WTC11 (cell line): ENCODE measurements around the gene TTC39B. TPM values are rescaled to one million over a fixed set of nuclear protein-coding genes. Genes with fewer than 3 reads are reported as not detected.
A peak's percentile ranks its signal among the peaks of the same experiment; 100 is the strongest.

Source experiments
- ATAC-seq: fragments of 200-7000 bp; cut with Tn5 transposase; 2 replicates; pipeline ENCODE4 v1.10.0; 2021; ENCODE audit warnings: mild to moderate bottlenecking, moderate library complexity
- CTCF ChIA-PET: fragments of 300-600 bp; sonication (Branson Sonifier 250); formaldehyde crosslinking; loops from one replicate; lab custom pipeline; 2021; ENCODE audit warnings: antibody characterized with exemption; lab: Charles Lee
- POLR2A ChIA-PET: fragments of 350-600 bp; sonication (Branson Sonifier 250); formaldehyde crosslinking; loops from one replicate; lab custom pipeline; 2021; ENCODE audit warnings: antibody characterized with exemption; lab: Charles Lee
- DNase-seq: peaks from one replicate; pipeline ENCODE4 v3.0.0; 2021; ENCODE audit warnings: low spot score
- H3K27ac Mint-ChIP-seq: 2 replicates; pipeline ENCODE4 v1.8.0; 2021; ENCODE audit warnings: mixed read lengths
- H3K27me3 Mint-ChIP-seq: 2 replicates; pipeline ENCODE4 v1.8.0; 2021; ENCODE audit warnings: low read depth, mild to moderate bottlenecking, moderate library complexity, mixed read lengths
- H3K36me3 Mint-ChIP-seq: 2 replicates; pipeline ENCODE4 v1.8.0; 2021; ENCODE audit warnings: mixed read lengths
- H3K4me1 Mint-ChIP-seq: 2 replicates; pipeline ENCODE4 v1.8.0; 2022; ENCODE audit warnings: mixed read lengths
- H3K4me3 Mint-ChIP-seq: 2 replicates; pipeline ENCODE4 v1.8.0; 2021; ENCODE audit warnings: mild to moderate bottlenecking, moderate library complexity, mixed read lengths
- H3K9me3 Mint-ChIP-seq: 2 replicates; pipeline ENCODE4 v1.8.0; 2021; ENCODE audit warnings: mixed read lengths
- ATF1 ChIP-seq: sonication (generic); formaldehyde crosslinking; IDR thresholded peaks from 2 replicates; pipeline ENCODE4 v1.8.1; 2023; ENCODE audit warnings: mild to moderate bottlenecking, moderate library complexity, missing genetic modification reagents
- E2F1 ChIP-seq: sonication (generic); formaldehyde crosslinking; IDR thresholded peaks from 2 replicates; pipeline ENCODE4 v1.8.0; 2022; ENCODE audit warnings: mild to moderate bottlenecking, missing genetic modification reagents
- FOXK1 ChIP-seq: sonication (generic); formaldehyde crosslinking; IDR thresholded peaks from 2 replicates; pipeline ENCODE4 v1.8.0; 2022; ENCODE audit warnings: mild to moderate bottlenecking, moderate library complexity, missing genetic modification reagents
- GABPB1 ChIP-seq: sonication (generic); formaldehyde crosslinking; IDR thresholded peaks from 2 replicates; pipeline ENCODE4 v1.8.1; 2023; ENCODE audit warnings: mild to moderate bottlenecking, missing genetic modification reagents
- JAZF1 ChIP-seq: fragments of 250-450 bp; sonication (Bioruptor Pico); IDR thresholded peaks from 2 replicates; pipeline ENCODE4 v1.9.0; 2021; ENCODE audit warnings: moderate library complexity, mild to moderate bottlenecking, inconsistent platforms
- JUN ChIP-seq: sonication (generic); formaldehyde crosslinking; IDR thresholded peaks from 2 replicates; pipeline ENCODE4 v1.8.0; 2023; ENCODE audit warnings: mild to moderate bottlenecking, missing genetic modification reagents
- NFYB ChIP-seq: sonication (generic); formaldehyde crosslinking; conservative IDR thresholded peaks from 2 replicates; pipeline ENCODE4 v1.8.0; 2022; ENCODE audit warnings: low read depth, missing genetic modification reagents
- OVOL2 ChIP-seq: fragments of 250-450 bp; sonication (Bioruptor Pico); IDR thresholded peaks from 2 replicates; pipeline ENCODE4 v1.9.0; 2021; ENCODE audit warnings: mild to moderate bottlenecking, borderline replicate concordance
- PREB ChIP-seq: sonication (generic); formaldehyde crosslinking; IDR thresholded peaks from 2 replicates; pipeline ENCODE4 v1.8.1; 2022; ENCODE audit warnings: mild to moderate bottlenecking, missing genetic modification reagents, moderate library complexity, borderline replicate concordance
- SOX15 ChIP-seq: fragments of 250-450 bp; sonication (Bioruptor Pico); IDR thresholded peaks from 2 replicates; pipeline ENCODE4 v1.9.0; 2021; ENCODE audit warnings: mild to moderate bottlenecking
- TEAD1 ChIP-seq: sonication (generic); formaldehyde crosslinking; IDR thresholded peaks from 2 replicates; pipeline ENCODE4 v1.8.0; 2022; ENCODE audit warnings: mild to moderate bottlenecking, missing genetic modification reagents
- TP53 ChIP-seq: sonication (generic); formaldehyde crosslinking; IDR thresholded peaks from 2 replicates; pipeline ENCODE4 v1.8.1; 2023; ENCODE audit warnings: mild to moderate bottlenecking, missing genetic modification reagents
- ZNF121 ChIP-seq: sonication (generic); formaldehyde crosslinking; IDR thresholded peaks from 2 replicates; pipeline ENCODE4 v1.8.0; 2023; ENCODE audit warnings: missing genetic modification reagents
- ZNF281 ChIP-seq: sonication (generic); formaldehyde crosslinking; IDR thresholded peaks from 2 replicates; pipeline ENCODE4 v1.8.0; 2023; ENCODE audit warnings: mild to moderate bottlenecking, missing genetic modification reagents
- ZNF425 ChIP-seq: fragments of 250-450 bp; sonication (Bioruptor Pico); conservative IDR thresholded peaks from 2 replicates; pipeline ENCODE4 v1.9.0; 2021; ENCODE audit warnings: mild to moderate bottlenecking
- ZNF671 ChIP-seq: fragments of 250-450 bp; sonication (Bioruptor Pico); IDR thresholded peaks from 2 replicates; pipeline ENCODE4 v1.8.0; 2021; ENCODE audit warnings: mild to moderate bottlenecking
- total RNA-seq: library from RNA; stranded (reverse); gene quantifications from 3 replicates; pipeline ENCODE4 v1.2.3, GENCODE V29; 2021
- TF ChIP-seq, protein P1 (sequence below): sonication (generic); formaldehyde crosslinking; IDR thresholded peaks from 2 replicates; pipeline ENCODE4 v1.8.0; 2023; ENCODE audit warnings: missing genetic modification reagents, mild to moderate bottlenecking, borderline replicate concordance
- TF ChIP-seq, protein P2 (sequence below): sonication (generic); formaldehyde crosslinking; IDR thresholded peaks from 2 replicates; pipeline ENCODE4 v1.8.0; 2023; ENCODE audit warnings: missing genetic modification reagents
- TF ChIP-seq, protein P3 (sequence below): fragments of 250-450 bp; sonication (Bioruptor Pico); IDR thresholded peaks from 2 replicates; pipeline ENCODE4 v1.9.0; 2021; ENCODE audit warnings: moderate library complexity, mild to moderate bottlenecking, inconsistent platforms, borderline replicate concordance

Gene TTC39B
- total RNA-seq, 1 experiment from 2014 or later, result 12.5 TPM

DNA sequence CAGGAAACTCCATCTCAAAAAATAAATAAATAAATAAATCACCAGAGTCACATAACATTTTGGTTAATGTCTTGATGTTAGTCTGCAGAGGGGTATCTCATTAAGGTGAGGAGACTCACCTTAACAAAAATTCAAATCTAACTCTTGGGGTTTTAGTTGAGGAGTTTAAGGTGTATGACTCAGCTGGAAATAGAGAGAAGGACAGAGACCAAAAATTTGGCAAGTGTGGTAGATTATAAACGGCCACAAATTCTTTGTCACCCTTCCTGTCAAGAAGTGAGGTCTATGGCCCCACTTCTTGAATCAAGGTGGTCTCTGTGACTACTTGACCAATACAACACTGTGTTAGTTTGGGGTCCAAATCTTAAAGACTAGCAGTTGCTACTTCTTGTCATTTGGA, 60.8 kb downstream of the TTC39B start (continued):
- TF ChIP-seq ZNF425, result no peak
- no peak for TF ChIP-seq ATF1 (CRISPR knock-in tag)
- no peak for TF ChIP-seq E2F1 (CRISPR knock-in tag)
- TF ChIP-seq TEAD1 (CRISPR knock-in tag), result no peak
- TF ChIP-seq ZNF121 (CRISPR knock-in tag), result no peak
- no peak for TF ChIP-seq SOX15
- TF ChIP-seq, protein P1, sequence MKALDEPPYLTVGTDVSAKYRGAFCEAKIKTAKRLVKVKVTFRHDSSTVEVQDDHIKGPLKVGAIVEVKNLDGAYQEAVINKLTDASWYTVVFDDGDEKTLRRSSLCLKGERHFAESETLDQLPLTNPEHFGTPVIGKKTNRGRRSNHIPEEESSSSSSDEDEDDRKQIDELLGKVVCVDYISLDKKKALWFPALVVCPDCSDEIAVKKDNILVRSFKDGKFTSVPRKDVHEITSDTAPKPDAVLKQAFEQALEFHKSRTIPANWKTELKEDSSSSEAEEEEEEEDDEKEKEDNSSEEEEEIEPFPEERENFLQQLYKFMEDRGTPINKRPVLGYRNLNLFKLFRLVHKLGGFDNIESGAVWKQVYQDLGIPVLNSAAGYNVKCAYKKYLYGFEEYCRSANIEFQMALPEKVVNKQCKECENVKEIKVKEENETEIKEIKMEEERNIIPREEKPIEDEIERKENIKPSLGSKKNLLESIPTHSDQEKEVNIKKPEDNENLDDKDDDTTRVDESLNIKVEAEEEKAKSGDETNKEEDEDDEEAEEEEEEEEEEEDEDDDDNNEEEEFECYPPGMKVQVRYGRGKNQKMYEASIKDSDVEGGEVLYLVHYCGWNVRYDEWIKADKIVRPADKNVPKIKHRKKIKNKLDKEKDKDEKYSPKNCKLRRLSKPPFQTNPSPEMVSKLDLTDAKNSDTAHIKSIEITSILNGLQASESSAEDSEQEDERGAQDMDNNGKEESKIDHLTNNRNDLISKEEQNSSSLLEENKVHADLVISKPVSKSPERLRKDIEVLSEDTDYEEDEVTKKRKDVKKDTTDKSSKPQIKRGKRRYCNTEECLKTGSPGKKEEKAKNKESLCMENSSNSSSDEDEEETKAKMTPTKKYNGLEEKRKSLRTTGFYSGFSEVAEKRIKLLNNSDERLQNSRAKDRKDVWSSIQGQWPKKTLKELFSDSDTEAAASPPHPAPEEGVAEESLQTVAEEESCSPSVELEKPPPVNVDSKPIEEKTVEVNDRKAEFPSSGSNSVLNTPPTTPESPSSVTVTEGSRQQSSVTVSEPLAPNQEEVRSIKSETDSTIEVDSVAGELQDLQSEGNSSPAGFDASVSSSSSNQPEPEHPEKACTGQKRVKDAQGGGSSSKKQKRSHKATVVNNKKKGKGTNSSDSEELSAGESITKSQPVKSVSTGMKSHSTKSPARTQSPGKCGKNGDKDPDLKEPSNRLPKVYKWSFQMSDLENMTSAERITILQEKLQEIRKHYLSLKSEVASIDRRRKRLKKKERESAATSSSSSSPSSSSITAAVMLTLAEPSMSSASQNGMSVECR (CRISPR knock-in tag), result no peak
- TF ChIP-seq GABPB1 (CRISPR knock-in tag), result no peak

DNA sequence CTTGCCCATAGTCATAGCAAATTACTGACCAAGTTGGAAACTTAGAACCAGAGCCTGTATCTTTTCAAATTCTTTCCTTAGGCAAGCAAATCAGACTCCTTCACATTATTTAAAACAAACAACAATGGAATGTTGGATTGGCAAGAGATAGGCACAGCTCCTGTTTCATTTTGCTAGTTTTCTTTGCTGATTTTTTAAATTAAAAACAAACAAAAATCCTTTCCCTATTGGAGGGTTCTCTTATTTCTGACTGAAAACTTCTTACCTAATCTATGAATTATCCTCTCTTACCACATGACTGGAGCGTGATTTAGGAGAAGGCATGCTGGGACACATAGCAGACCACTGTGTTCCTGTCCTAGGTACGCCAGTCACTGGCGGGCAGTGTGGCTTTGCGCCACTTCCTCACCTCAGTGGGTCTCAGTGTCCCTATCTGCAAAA, 63.0 kb downstream of the TTC39B start:
- Mint-ChIP-seq H3K9me3 (no peaks in the 10 kb centered on the region; the same call in 1 of the 2 replicates), H3K4me3 (no peak overlapping the region)
- DNase-seq, result no peak
- TF ChIP-seq, protein P2, sequence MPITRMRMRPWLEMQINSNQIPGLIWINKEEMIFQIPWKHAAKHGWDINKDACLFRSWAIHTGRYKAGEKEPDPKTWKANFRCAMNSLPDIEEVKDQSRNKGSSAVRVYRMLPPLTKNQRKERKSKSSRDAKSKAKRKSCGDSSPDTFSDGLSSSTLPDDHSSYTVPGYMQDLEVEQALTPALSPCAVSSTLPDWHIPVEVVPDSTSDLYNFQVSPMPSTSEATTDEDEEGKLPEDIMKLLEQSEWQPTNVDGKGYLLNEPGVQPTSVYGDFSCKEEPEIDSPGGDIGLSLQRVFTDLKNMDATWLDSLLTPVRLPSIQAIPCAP (CRISPR knock-in tag), result no peak
- TF ChIP-seq JAZF1 (CRISPR knock-in tag) (no peak), SOX15 (no peak), GABPB1 (CRISPR knock-in tag) (no peak), PREB (CRISPR knock-in tag) (no peak), TP53 (no peak), ZNF671 (CRISPR knock-in tag) (no peak), ZNF281 (no peak), OVOL2 (CRISPR knock-in tag) (no peak), NFYB (CRISPR knock-in tag) (no peak), FOXK1 (CRISPR knock-in tag) (no peak), JUN (CRISPR knock-in tag) (no peak)
- TF ChIP-seq, protein P3, sequence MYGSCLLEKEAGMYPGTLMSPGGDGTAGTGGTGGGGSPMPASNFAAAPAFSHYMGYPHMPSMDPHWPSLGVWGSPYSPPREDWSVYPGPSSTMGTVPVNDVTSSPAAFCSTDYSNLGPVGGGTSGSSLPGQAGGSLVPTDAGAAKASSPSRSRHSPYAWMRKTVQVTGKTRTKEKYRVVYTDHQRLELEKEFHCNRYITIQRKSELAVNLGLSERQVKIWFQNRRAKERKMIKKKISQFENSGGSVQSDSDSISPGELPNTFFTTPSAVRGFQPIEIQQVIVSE (CRISPR knock-in tag), result no peak
- TF ChIP-seq, all 79 proteins: peak for 0
- H3K36me3 Mint-ChIP-seq, result no peaks in the 10 kb centered on the region
- CTCF ChIA-PET, result no interaction called here
- H3K27me3 Mint-ChIP-seq, result no peaks in the 10 kb centered on the region
- peaks cover 39% of the 10 kb centered on the region for H3K4me1 Mint-ChIP-seq
- POLR2A ChIA-PET, result no interaction called here
- no peak for ATAC-seq
- H3K27ac Mint-ChIP-seq, result peak overlapping the region; percentile 68
